HG02938 (cell line): Measurements from ENCODE around the gene GGNBP2.

Experiments
- ATAC-seq: cut with Tn5 transposase; IDR thresholded peaks from one replicate; pipeline ENCODE4 v1.9.1; 2021; ENCODE audit warnings: mild to moderate bottlenecking, moderate library complexity; ENCODE audit not compliant: unreplicated experiment

The GGNBP2 gene

GRCh38 chr17:36515837-36516236 lies 28.9 kb upstream of the GGNBP2 start:
- ATAC-seq: no peak

GRCh38 chr17:36523113-36523512 lies 21.6 kb upstream of the GGNBP2 start:
- no peak for ATAC-seq

GRCh38 chr17:36524428-36524876 lies 20.3 kb upstream of the GGNBP2 start:
- ATAC-seq: no peak

GRCh38 chr17:36525113-36525512 lies 19.6 kb upstream of the GGNBP2 start:
- no peak for ATAC-seq

GRCh38 chr17:36525888-36526287 lies 18.8 kb upstream of the GGNBP2 start:
- ATAC-seq: no peak

- ATAC-seq: no peak
These were observed 17.0 kb upstream of the GGNBP2 start for GRCh38 chr17:36527621-36528250.

GRCh38 chr17:36529121-36529520 lies 15.6 kb upstream of the GGNBP2 start:
- ATAC-seq: no peak

GRCh38 chr17:36532435-36532975 lies 12.2 kb upstream of the GGNBP2 start:
- no peak for ATAC-seq

- ATAC-seq: peak; percentile 35
These were observed 10.5 kb upstream of the GGNBP2 start for GRCh38 chr17:36533935-36534839.

GRCh38 chr17:36534840-36535668 lies 9.7 kb upstream of the GGNBP2 start, which contains the start of the genes MYO19 and PIGW:
Gene MYO19, minus strand, starts transcription at chr17:36534868. Its CDS starts 2,330 bp downstream, at chr17:36532538.
Gene PIGW, plus strand, starts transcription at chr17:36534987. Its CDS starts 2,115 bp downstream, at chr17:36537102.
- peak; percentile 65 for ATAC-seq

- ATAC-seq: peak; percentile 15
These were observed 9.0 kb upstream of the GGNBP2 start for GRCh38 chr17:36535669-36536081.

- ATAC-seq: no peak
These were observed 4.0 kb upstream of the GGNBP2 start for GRCh38 chr17:36540696-36541095.

- no peak for ATAC-seq
These were observed 2.0 kb upstream of the GGNBP2 start for GRCh38 chr17:36542755-36543154.

- ATAC-seq: peak; percentile 5
These were observed 744 bp upstream of the GGNBP2 start for GRCh38 chr17:36544044-36544306.

GRCh38 chr17:36545077-36545464 lies 352 bp downstream of the GGNBP2 start:
- ATAC-seq: no peak

GRCh38 chr17:36545465-36546417 lies 1.0 kb downstream of the GGNBP2 start:
- ATAC-seq: peak; percentile 62

- ATAC-seq: no peak
These were observed 1.8 kb downstream of the GGNBP2 start for GRCh38 chr17:36546418-36547093.

GRCh38 chr17:36547776-36548175 lies 3.1 kb downstream of the GGNBP2 start:
- no peak for ATAC-seq
